SK-N-SH (cell line): ENCODE results near the gene RGS6. TPM values are rescaled to one million over a fixed set of nuclear protein-coding genes. Genes with fewer than 3 reads are reported as not detected.

Source experiments
- CTCF ChIA-PET: fragments of 300-600, 350-600 bp; formaldehyde crosslinking; extraction: SDS; loops from one replicate; lab custom pipeline; 2021; lab: Yijun Ruan, JAX
- POLR2A ChIA-PET: fragments of 350-600 bp; sonication (Branson Sonifier 250); formaldehyde crosslinking; extraction: SDS; loops from one replicate; lab custom pipeline; 2020; ENCODE audit warnings: antibody characterized with exemption, inconsistent platforms; lab: Yijun Ruan, JAX
- DNase-seq: peaks from one replicate; pipeline ENCODE4 v3.0.0; 2012
- H2AFZ ChIP-seq: fragments of 200-600 bp; sonication (generic); 2 replicates; pipeline ENCODE4 v1.8.1; 2016; ENCODE audit warnings: antibody characterized with exemption, mild to moderate bottlenecking, low read depth
- H3F3A ChIP-seq: fragments of 200-600 bp; sonication (generic); replicated peaks from 2 replicates; pipeline ENCODE3; 2016; ENCODE audit warnings: antibody characterized with exemption, mild to moderate bottlenecking; ENCODE audit not compliant: insufficient read depth
- H3K27ac ChIP-seq, 2 experiments: fragments of 200-500 bp in 1 of 2; fragments of 200-600 bp in 1 of 2; sonication (Bioruptor generic) in 1 of 2; sonication (generic), shearing (Covaris generic) in 1 of 2; 2 replicates each; pipeline versions ENCODE4 v1.5.1 to v1.6.1; 2014 to 2016; ENCODE audit warnings: low read depth in 2 of 2, inconsistent platforms in 1 of 2, low read length in 1 of 2, mild to moderate bottlenecking in 1 of 2, mixed read lengths in 1 of 2
- H3K27me3 ChIP-seq: fragments of 200-600 bp; sonication (generic), shearing (Covaris generic); 2 replicates; pipeline ENCODE4 v1.6.1; 2016; ENCODE audit warnings: mixed run types; ENCODE audit not compliant: insufficient read depth
- H3K36me3 ChIP-seq, 2 experiments: fragments of 200-500 bp in 1 of 2; fragments of 200-600 bp in 1 of 2; sonication (Bioruptor generic) in 1 of 2; sonication (generic) in 1 of 2; replicated peaks in 1 of 2; 2 replicates each; pipeline versions ENCODE3 to v1.5.1; 2014 to 2016; ENCODE audit warnings: low read length in 1 of 2, mild to moderate bottlenecking in 1 of 2; ENCODE audit not compliant: insufficient read depth in 2 of 2, control insufficient read depth in 1 of 2
- H3K4me1 ChIP-seq, 2 experiments: fragments of 200-500 bp in 1 of 2; fragments of 200-600 bp in 1 of 2; sonication (Bioruptor generic) in 1 of 2; sonication (generic), shearing (Covaris generic) in 1 of 2; 2 replicates each; pipeline versions ENCODE4 v1.5.1 to v1.6.1; 2014 to 2016; ENCODE audit warnings: low read depth in 1 of 2, low read length in 1 of 2, mixed run types in 1 of 2; ENCODE audit not compliant: insufficient read depth in 2 of 2, control insufficient read depth in 1 of 2
- H3K4me2 ChIP-seq: fragments of 200-600 bp; sonication (generic), shearing (Covaris generic); 2 replicates; pipeline ENCODE4 v1.6.1; 2017; ENCODE audit warnings: mixed run types
- H3K4me3 ChIP-seq, 2 experiments: fragments of 200-500 bp in 1 of 2; fragments of 200-600 bp in 1 of 2; sonication (Bioruptor generic) in 1 of 2; sonication (generic), shearing (Covaris generic) in 1 of 2; 2 replicates each; pipeline versions ENCODE4 v1.5.1 to v1.8.1; 2014 to 2016; ENCODE audit warnings: low read depth in 2 of 2, inconsistent platforms in 1 of 2, low read length in 1 of 2, mild to moderate bottlenecking in 1 of 2, mixed read lengths in 1 of 2, moderate library complexity in 1 of 2
- H3K79me2 ChIP-seq: fragments of 200-600 bp; sonication (generic); 2 replicates; pipeline ENCODE4 v1.8.1; 2017; ENCODE audit warnings: mild to moderate bottlenecking; ENCODE audit not compliant: insufficient read depth
- H3K9ac ChIP-seq: fragments of 200-600 bp; sonication (generic); 2 replicates; pipeline ENCODE4 v1.6.1; 2017; ENCODE audit warnings: mixed run types
- H3K9me2 ChIP-seq: fragments of 200-600 bp; sonication (generic); 2 replicates; pipeline ENCODE4 v1.6.1; 2017; ENCODE audit warnings: mixed run types
- H3K9me3 ChIP-seq: fragments of 200-600 bp; sonication (generic); 2 replicates; pipeline ENCODE4 v1.6.1; 2017; ENCODE audit warnings: mixed run types, mild to moderate bottlenecking, moderate library complexity
- H4K20me1 ChIP-seq: fragments of 200-600 bp; sonication (generic); 2 replicates; pipeline ENCODE4 v1.6.1; 2017; ENCODE audit warnings: mild to moderate bottlenecking, mixed run types; ENCODE audit not compliant: insufficient read depth
- ELF1 ChIP-seq: IDR thresholded peaks from 2 replicates; pipeline ENCODE4 v1.4.0; 2012
- EP300 ChIP-seq, 2 experiments: IDR thresholded peaks; 2 replicates each; pipeline versions ENCODE4 v1.4.0 to v1.6.1; 2012; ENCODE audit warnings: borderline replicate concordance in 1 of 2, low read depth in 1 of 2, low read length in 1 of 2
- FOXM1 ChIP-seq: IDR thresholded peaks from 2 replicates; pipeline ENCODE4 v1.4.0; 2012; ENCODE audit warnings: low read depth, mild to moderate bottlenecking
- GATA2 ChIP-seq: sonication (generic); formaldehyde crosslinking; IDR thresholded peaks from 2 replicates; pipeline ENCODE4 v1.5.0; 2020; ENCODE audit warnings: mild to moderate bottlenecking, missing genetic modification reagents
- NFIC ChIP-seq: IDR thresholded peaks from 2 replicates; pipeline ENCODE4 v1.4.0; 2012; ENCODE audit warnings: borderline replicate concordance
- PBX3 ChIP-seq: IDR thresholded peaks from 2 replicates; pipeline ENCODE4; 2012
- POLR2AphosphoS5 ChIP-seq: IDR thresholded peaks from 2 replicates; pipeline ENCODE4 v1.6.1; 2012; ENCODE audit warnings: low read depth, low read length
- RCOR1 ChIP-seq: fragments of 150-350 bp; IDR thresholded peaks from 2 replicates; pipeline ENCODE4 v1.6.1; 2017; ENCODE audit warnings: antibody characterized with exemption, low read length
- REST ChIP-seq: IDR thresholded peaks from 2 replicates; pipeline ENCODE4 v1.6.1; 2012; ENCODE audit warnings: mild to moderate bottlenecking, low read depth, low read length, moderate library complexity
- USF1 ChIP-seq: IDR thresholded peaks from 2 replicates; pipeline ENCODE4 v1.4.0; 2012; ENCODE audit warnings: low read depth, borderline replicate concordance
- WGBS: methylation state at CpG from one replicate; pipeline ENCODE4 v1.1.6; 2017; ENCODE audit warnings: low lambda C conversion rate; 5-methylcytosine and 5-hydroxymethylcytosine counted together
- polyA plus RNA-seq, 3 experiments: library from polyadenylated mRNA; depleted of rRNA; stranded (reverse); fragments of >200 nt; gene quantifications; 2 replicates each; pipeline ENCODE4 v1.2.3, GENCODE V29; 2012

RGS6 gene
- polyA plus RNA-seq, 1 of the 3 experiments (the other 2 are of a cell fraction), result not detected

GRCh38 chr14:72172597-72172996, 240.4 kb downstream of the RGS6 start:
- no peak for TF ChIP-seq PBX3
- Histone ChIP-seq H3K9me2 (no peaks in the 10 kb centered on the region), H3K27me3 (no peaks in the 10 kb centered on the region), H3K4me2 (no peak overlapping the region), H3K36me3 (no peaks in the 10 kb centered on the region), H3K27ac (no peak overlapping the region), H3K9ac (no peak overlapping the region), H3K9me3 (no peaks in the 10 kb centered on the region), H3K4me1 (no peaks in the 10 kb centered on the region), H2AFZ (no peak overlapping the region), H3F3A (no peaks in the 10 kb centered on the region), H3K79me2 (no peaks in the 10 kb centered on the region), H3K4me3 (no peak overlapping the region), H4K20me1 (no peaks in the 10 kb centered on the region)
- no peak for DNase-seq
- CTCF ChIA-PET, result no interaction called here
- 10% methylated on average over 3 of the region's 3 CpGs for WGBS
- POLR2A ChIA-PET, result no interaction called here

GRCh38 chr14:72173038-72173720, 240.9 kb downstream of the RGS6 start:
- Histone ChIP-seq H3K4me3 (no peak overlapping the region), H3K27ac (no peak overlapping the region), H3K9me3 (no peaks in the 10 kb centered on the region), H3K27me3 (no peaks in the 10 kb centered on the region), H4K20me1 (no peaks in the 10 kb centered on the region), H3F3A (no peaks in the 10 kb centered on the region), H3K9me2 (no peaks in the 10 kb centered on the region), H3K4me2 (no peak overlapping the region), H2AFZ (no peak overlapping the region), H3K79me2 (no peaks in the 10 kb centered on the region), H3K9ac (no peak overlapping the region), H3K4me1 (no peaks in the 10 kb centered on the region), H3K36me3 (no peaks in the 10 kb centered on the region)
- TF ChIP-seq FOXM1, result no peak
- no peak for TF ChIP-seq PBX3
- ChIA-PET CTCF (no interaction called here), POLR2A (no interaction called here)
- WGBS, result 0% methylated on average over 11 of the region's 11 CpGs
- DNase-seq, result no peak

- H2AFZ ChIP-seq, result no peak overlapping the region
These were observed 245.0 kb downstream of the RGS6 start for GRCh38 chr14:72177251-72177650.

More at GRCh38 chr14:72177251-72177650, 245.0 kb downstream of the RGS6 start:
- ChIA-PET CTCF (no interaction called here), POLR2A (no interaction called here)
- H3F3A ChIP-seq, result no peaks in the 10 kb centered on the region
- H3K9me3 ChIP-seq, result no peaks in the 10 kb centered on the region
- H3K27me3 ChIP-seq, result no peaks in the 10 kb centered on the region
- H3K27ac ChIP-seq, result no peak overlapping the region
- no peak overlapping the region for H3K4me3 ChIP-seq
- H4K20me1 ChIP-seq, result no peaks in the 10 kb centered on the region
- no peaks in the 10 kb centered on the region for H3K4me1 ChIP-seq
- DNase-seq, result no peak
- H3K9ac ChIP-seq, result no peak overlapping the region
- 0% methylated on average over 1 of the region's 1 CpG for WGBS
- H3K79me2 ChIP-seq, result no peaks in the 10 kb centered on the region
- H3K4me2 ChIP-seq, result no peak overlapping the region
- no peaks in the 10 kb centered on the region for H3K36me3 ChIP-seq
- TF ChIP-seq EP300 (IDR thresholded peaks at IDR 0.05; ENCODE audit: borderline replicate concordance in 1 of 2, low read depth in 1 of 2, low read length in 1 of 2), result no peak
- TF ChIP-seq POLR2AphosphoS5, result no peak
- TF ChIP-seq USF1, result no peak
- no peak for TF ChIP-seq ELF1
- no peak for TF ChIP-seq GATA2 (CRISPR knock-in tag)
- TF ChIP-seq NFIC, result no peak
- TF ChIP-seq RCOR1, result no peak
- no peak for TF ChIP-seq REST
- TF ChIP-seq, all 33 proteins: peak for 0
- no peaks in the 10 kb centered on the region for H3K9me2 ChIP-seq
